Hematopoietic multipotent progenitor cell (in vitro differentiated cells): Measurements from ENCODE around the gene TIGD6. TPM values are rescaled to one million over a fixed set of nuclear protein-coding genes. Genes with fewer than 3 reads are reported as not detected.
"Not testable (repeated sequence)": the region's sequence is repeated elsewhere in the genome, so short reads cannot be mapped to it uniquely, and the experiment has no call there.

Experiments
- DNase-seq, 3 donors: peaks; one replicate each; pipeline ENCODE4 v3.0.0-alpha.2; 2011 to 2015; ENCODE audit warnings: low read depth in 2 of 3, low spot score in 2 of 3
- total RNA-seq: library from RNA; depleted of rRNA; stranded (reverse); fragments of >200 nt; gene quantifications from one replicate; pipeline ENCODE4 v1.2.3, GENCODE V29; 2012

The TIGD6 gene
- total RNA-seq, 1 donor = 3.2 TPM

DNA sequence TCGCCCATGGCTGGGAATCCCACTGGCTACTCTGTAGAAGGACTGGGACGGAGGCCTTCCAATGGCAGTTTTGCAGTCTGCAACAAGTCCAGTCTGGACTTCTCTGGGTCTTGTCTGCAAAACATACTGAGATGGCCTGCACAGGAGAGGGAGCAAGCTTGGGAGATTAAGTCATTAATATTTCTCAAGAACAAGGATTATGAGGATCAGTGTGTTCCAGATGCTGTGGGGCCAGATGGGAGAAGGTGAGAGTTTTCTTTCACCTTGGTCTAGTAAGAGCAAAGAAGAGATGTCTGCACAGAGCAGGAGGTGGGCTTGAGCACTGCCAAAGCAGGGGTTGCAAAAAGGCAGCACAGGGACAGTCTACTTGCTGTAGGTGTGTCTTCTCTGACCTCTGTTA is 55.8 kb downstream of the TIGD6 start, which contains the start of gene PDE6A:
Gene PDE6A (minus strand): TSS at position 128 of the 400 bp plus-strand sequence. CDS start 120 bp downstream, at position 8.
- DNase-seq = no peak

DNA sequence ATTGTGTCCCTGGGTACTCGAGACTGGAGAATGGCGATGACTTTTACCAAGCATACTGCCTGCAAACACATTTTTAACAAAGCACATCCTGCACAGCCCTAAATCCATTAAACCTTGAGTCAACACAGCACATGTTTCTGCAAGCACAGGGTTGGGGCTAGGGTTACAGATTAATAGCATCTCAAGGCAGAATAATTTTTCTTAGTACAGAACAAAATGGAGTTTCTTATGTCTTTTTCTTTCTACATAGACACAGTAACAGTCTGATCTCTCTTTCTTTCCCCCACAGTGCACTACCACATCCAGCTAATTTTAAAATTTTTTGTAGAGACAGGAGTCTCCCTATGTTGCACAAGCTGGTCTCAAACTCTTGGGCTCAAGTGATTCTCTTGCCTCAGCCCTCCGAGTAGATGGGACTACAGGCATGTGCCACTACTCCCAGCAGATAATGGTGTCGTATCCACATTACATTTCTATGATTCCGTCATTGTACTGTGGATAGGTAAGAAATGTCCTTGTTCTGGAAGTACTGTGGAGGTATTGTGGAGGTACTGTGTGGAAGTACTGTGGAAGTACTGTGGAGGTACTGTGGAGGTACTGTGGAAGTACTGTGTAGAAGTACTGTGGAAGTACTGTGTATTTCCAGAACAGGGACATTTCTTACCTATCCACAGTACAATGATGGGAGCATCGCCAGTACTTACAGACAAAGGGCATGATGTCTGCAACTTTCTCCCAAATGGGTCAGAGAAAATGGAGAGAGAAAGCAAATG is 57.1 kb downstream of the TIGD6 start:
- not testable (repeated sequence) for DNase-seq

Other genes with a start within 250 kb of the TIGD6 start
- gene PDE6A, start 55.9 kb downstream of the TIGD6 start, total RNA-seq = under 0.01 TPM
- 7.0 TPM for gene SLC26A2, start 39.9 kb downstream of the TIGD6 start, total RNA-seq
- gene HMGXB3, start 85 bp upstream of the TIGD6 start, total RNA-seq = 35.3 TPM
- 3.2 TPM for gene CSF1R, start 85.9 kb upstream of the TIGD6 start, total RNA-seq
- gene PDGFRB, start 155.2 kb upstream of the TIGD6 start, total RNA-seq = 0.54 TPM
- gene CDX1, start 166.1 kb upstream of the TIGD6 start, total RNA-seq = not detected
- gene SLC6A7, start 189.4 kb upstream of the TIGD6 start, total RNA-seq = under 0.01 TPM